Hematopoietic multipotent progenitor cell treated with erythropoietin and hydrocortisone succinate and interleukin-3 and kit ligand, for 4 days (in vitro differentiated cells): Measurements from ENCODE around the gene ATXN7.

Experiments
- DNase-seq: peaks from one replicate; pipeline ENCODE4 v3.0.0-alpha.2; 2015

The ATXN7 gene

DNA sequence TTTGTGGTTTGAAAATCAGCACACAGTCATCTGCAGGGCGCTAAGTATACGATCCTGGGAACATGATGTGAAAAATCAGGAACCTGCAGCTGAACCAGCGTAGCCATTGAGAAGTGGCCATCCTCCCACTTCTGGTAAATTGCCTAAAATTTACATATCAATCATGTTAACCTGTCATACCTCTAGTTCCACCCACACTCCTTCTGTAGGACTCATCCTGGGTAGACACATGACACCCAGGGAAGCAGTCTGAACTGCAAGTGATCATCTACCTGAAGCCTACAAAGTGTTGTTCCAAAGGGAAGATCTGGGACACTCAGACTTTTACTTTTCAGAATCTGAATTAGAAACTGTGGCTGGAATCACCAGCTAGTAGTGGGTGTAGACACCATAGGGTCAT is 165.1 kb downstream of the ATXN7 start:
- no peak for DNase-seq

DNA sequence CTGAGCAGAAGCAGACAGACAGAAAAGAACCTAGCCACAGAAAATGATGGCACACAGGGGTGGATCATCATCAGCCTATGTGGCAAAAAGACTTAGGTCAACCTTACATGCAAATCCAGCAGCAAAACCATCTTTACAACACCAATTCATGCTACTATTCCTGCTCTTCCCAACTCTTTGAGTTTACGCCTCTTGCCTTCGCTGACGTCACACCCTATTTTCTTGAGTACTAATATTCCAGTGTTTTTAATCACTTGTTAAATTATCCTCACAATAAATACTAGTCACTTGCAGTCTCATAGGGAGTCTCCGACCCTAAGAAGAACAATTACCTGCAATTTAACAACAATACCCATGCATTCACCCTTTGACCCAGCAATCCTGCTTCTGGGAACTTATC is 165.6 kb downstream of the ATXN7 start:
- no peak for DNase-seq

DNA sequence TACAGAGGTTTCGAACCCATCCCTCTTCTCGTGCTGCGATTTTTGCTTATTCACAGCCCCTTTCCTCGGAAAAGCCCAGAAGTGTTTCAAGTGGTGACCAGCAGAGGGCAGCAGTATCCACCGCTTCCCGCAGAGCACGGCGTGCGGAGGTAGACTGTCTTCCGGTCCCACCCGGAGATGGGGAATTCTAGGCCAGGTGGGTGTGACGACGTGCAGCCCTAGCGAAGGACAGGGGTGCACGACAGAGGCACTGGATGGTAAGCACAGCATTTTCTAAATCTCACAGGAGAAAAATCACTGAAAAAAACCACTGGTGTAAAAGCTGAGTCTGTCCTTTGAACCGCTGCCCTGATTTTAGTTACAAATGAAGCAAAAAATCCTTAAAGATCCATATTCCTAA is 167.1 kb downstream of the ATXN7 start:
- peak; percentile 81 for DNase-seq

DNA sequence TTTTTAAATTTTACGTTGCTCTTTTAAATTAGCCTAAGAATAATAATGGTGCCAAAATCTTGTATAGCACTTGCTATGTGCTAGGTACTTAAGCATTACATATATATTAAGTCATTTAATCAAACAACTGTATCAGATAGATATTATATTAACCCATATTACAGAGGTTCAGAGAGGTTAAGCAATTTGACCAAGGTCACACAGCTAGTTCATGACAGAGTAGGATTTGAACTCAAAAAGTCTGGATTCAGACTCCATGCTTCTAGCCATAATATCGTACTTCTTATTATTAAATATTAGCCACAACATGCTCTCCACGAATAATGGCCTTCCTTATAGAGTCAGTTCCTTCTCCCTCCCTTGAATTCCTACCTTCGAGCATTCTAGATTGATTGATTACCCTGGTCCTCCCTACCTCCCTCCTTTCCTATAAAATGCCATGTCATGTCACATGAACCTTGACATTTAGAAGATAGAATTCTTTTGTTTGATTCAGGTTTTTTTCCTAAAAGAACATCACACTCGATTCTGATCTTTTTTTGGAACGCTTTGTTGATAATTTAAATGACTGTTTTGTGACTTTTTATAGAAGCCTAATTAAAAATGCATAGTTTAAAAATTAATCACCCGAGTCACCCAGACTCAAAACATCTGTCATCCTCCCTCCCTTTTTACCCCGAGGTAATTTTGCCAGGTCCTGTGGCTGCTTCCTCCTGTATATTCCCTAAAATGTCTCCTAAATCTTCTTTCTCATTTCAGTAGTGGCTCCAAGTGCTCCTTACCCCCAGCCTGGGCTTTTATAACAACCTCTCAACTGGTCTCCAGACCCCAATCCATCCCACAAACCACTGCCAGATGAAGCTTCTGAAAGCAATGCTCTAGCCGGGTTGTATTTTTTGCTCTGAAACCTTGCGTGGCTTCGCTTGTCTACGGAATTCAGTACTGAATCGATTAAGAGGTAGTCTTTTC is 168.2 kb downstream of the ATXN7 start:
- DNase-seq, result no peak

DNA sequence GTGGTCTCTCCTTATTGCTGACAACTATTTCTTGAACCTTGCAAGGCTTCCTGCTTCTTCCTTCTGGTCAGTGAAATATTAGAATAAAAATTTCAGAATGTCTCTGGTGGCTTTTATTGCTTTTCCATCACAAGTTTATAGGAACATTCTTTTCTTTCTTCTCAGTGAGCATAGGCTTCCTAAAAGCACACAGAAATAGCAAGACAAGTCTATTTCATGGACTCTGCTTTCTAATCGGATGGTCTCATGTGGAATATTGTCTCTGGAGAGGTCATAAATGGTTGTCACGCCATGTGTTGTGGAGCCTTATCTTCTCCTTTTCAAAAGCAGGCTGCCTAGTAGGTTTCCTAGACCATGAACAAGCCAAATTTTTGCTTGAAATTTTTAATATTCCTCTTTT is 169.4 kb downstream of the ATXN7 start:
- DNase-seq, result no peak

DNA sequence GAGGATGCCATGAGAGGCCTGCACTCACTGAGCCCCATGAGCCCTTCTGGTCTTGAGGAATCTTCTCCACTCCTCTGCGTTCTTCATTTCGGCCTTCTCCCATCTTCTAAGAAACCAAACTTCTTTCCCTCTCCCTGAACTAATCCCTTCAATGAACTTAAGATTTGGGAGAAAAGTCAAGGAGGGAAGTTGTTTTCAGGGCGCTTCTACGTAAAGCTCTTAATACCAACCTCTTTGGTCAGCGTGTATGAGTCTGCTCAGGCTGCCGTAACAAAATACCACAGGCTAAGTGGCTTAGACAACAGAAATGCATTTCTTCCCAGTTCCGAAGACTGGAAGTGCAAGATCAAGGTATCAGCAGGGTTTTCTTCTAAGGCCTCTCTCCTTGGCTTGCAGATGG is 173.4 kb downstream of the ATXN7 start:
- no peak for DNase-seq

DNA sequence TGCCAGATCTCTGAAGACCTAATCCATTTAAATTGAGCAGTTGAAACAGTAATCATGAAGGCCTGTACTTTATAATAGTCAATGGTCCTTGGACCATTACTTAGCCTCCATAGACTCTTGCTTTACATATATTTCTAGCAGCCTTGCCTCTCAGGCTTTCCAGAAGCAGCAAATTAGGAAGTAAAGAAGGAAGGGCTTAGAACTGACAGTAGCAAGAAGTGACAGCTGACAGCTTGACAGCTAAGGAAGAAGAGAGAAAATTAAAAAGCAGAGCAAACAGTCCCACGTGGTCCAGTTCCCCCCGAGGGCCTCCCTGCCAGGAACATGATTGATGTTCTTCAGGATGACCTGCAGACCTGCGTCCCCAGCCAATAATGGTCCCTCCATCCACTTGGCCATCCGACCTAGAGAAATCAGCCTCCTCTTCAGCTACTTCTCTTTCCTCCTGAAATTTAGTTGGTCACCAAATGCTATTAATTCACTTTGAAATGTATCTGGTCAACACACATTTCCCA is 174.6 kb downstream of the ATXN7 start:
- DNase-seq, result no peak

DNA sequence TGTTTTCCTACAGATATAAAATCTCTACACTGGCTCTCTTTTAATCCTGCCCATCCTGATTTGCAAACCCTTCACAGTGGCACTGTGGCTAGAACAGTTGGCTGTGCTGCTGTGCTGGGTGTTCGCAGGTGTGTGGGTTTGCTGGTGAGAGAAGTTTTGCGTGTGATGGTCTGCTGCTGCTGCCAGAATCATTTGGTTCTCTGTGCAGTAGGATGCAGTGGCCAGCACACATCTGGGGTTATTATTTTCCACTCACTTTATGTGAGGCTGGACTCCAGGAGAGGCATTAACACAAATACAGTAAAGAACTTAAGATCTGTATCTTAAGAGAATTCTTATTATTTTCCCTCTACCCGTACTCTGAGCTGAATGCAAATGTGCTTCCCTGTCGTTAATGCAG is 175.7 kb downstream of the ATXN7 start:
- DNase-seq, result no peak

DNA sequence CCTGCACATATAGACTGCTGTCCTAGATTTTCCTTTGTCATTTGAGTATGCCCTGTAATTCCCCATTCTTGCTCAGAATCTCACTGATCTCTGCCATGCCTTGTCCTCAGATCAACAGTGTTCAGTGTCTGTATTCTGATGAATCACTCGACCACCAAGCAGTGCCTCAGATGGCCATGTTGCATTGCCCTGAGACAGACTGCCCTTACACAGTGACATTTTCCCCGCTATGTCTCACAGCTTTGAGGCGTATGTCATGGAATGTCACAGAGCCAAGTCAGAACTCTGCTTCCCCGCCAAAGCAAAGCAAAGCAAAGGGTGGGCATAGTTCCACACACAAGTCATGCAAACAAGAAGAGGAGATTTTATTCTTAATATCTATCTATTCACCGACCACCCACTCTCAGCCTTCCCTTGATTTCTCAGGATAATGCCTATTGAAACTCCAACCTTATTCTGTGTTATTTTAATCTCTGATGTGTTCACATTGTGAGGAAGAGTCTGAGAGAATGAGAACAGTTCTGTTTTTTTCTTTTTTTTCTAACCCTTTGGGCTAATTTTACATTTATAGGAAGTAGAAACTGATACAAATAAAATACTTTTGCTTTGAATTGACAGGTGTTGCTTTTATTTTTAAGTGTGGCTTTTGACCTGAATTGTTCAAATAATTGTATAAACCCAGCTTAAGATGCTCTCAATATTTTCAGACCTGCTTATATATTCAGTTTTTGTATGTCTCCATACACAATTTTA is 176.5 kb downstream of the ATXN7 start:
- no peak for DNase-seq

DNA sequence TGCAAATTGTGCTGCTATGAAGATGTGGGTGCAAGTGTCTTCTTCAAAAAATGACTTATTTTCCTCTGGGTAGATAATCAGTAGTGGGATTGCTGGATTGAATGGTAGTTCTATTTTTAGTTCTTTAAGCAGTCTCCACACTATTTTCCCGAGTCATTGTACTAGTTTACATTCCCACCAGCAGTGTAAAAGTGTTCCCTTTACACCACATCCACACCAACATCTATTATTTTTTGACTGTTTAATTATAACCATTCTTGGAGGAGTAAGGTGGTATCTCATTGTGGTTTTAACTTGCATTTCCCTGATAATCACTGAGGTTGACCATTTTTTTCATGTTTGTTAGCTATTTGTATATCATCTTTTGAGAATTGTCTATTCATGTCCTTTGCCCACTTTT is 179.3 kb downstream of the ATXN7 start:
- DNase-seq, result peak; percentile 23

DNA sequence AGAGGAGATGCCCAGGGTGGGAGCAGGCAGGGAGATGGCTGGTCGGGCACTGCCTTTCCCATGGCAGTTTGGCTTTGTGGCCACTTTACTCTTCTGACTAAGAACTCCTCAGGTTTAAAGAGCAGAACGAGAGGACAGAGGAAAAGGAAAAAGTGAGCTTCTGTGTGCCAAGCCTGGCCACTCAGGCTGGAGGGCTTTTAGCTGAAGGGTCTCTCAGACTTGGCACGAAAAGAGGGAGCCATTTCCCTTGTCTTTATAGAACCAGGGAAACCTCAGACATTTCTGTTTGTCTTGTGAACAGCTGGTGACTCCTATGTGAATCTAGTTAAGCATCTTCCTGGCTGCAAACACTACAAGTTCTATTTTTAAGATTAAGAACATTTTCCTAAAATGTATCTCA is 182.9 kb downstream of the ATXN7 start:
- DNase-seq, result no peak

DNA sequence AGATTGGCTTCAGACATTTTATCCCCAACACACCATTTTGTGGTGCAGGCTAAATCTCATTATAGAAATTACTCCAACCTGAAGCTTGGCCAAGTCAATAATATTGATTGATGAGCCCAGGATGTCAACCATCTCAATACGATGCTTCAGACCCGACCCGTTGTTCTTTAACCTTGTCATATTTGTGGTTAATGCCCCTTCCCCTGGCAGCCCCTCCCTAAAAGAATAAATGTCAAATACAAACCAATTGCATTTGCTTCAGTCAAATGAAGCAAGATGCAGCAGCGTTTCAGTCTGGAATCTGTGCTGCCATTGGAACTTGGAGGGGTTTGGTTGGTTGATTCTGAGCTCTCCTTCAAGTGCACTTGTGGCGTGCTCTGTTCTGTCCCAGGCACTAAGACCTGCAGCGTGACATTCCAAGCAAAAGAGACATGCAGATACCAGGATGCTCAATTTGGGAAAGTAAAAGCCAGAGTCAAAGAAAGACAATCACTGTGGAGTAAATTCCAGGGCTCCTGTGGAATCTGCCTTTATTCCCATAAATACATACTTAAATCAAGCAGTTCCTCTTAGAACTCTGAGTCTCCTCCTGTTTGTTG is 183.4 kb downstream of the ATXN7 start:
- no peak for DNase-seq

DNA sequence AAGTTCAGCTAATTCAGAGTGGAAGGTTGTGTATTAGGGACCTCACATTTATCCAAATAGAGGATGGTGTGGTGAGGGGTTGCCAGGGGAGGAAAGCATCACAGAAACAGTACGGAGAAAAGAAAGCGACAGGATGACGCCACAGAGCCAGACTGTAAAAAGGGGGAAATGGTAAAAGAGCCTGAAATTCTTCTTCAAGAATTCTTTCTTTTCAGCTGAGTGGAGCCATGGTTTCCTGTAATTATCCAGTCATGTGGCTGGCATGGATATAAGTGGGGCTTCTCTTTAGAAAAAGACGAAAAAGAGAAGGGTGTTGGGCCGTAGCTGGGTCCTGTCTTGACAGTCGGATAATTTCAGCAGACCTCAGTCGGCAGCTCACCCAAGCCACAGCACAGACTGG is 184.1 kb downstream of the ATXN7 start:
- no peak for DNase-seq

DNA sequence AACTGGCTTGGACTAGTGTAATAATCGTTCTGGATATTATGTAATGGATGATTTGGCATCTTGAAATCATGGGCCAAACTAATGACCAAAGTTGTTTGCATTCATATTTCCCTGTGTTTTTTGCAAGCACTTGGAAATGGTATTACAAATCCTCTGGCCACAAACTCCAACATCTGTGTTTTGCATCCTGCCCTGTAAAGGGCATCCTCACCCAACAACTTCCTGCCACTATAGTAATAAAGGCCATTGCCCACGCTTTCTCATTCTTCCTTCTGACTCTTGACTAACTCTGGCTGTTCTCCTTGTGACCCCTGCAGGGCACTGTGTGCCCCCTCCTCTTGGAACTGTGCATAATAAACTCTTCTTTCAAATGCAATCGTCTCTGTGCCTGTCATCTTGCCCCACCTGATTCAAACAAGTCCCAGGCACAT is 185.0 kb downstream of the ATXN7 start:
- peak; percentile 54 for DNase-seq

DNA sequence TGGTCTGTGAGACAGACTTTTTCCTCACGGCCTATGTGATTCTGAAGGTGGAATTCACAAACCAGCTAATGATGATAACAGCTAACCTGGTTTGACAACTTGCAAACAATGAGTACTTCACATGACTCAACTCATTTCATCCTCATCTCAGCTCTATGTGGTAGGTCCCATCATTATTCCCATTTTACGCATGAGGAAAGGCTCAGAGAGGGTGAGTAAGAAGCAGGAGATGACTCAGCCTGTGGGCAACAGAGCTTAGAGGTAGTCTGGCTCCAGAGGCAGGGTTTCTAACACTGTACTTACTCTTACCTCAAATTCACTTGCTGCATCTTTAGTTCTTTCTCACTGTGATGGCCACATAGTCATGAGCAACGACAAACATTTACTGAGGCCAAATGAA is 185.5 kb downstream of the ATXN7 start:
- DNase-seq, result no peak

DNA sequence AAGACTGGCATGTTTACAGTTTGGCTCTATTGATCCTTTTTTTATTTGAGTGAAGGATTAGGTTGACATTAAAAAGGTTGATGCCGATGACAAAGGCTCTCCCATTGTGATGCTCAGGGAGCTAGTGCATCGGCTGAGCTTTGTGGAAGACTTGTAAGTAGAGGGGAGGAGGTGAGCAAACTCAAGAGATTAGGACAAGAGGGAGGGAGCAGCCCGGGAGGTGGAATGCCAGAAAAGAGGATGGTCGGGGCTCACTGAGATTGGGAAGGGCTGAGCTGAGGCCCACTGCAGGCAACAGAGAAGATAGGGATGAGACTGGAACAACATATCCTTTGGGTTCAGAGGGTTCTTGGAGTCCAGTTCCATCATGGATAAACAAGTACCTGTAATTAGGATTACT is 186.2 kb downstream of the ATXN7 start:
- DNase-seq, result no peak
